GM18868 (cell line): ENCODE measurements around the gene KAT6B.

Experiments
- ATAC-seq: cut with Tn5 transposase; IDR thresholded peaks from one replicate; pipeline ENCODE4 v1.9.1; 2021; ENCODE audit warnings: mild to moderate bottlenecking, moderate library complexity; ENCODE audit not compliant: unreplicated experiment

Gene KAT6B

GRCh38 chr10:75008952-75009351 is 182.6 kb downstream of the KAT6B start:
- no peak for ATAC-seq

- ATAC-seq = no peak
Observed at GRCh38 chr10:75009426-75009825, 183.0 kb downstream of the KAT6B start.

DNA sequence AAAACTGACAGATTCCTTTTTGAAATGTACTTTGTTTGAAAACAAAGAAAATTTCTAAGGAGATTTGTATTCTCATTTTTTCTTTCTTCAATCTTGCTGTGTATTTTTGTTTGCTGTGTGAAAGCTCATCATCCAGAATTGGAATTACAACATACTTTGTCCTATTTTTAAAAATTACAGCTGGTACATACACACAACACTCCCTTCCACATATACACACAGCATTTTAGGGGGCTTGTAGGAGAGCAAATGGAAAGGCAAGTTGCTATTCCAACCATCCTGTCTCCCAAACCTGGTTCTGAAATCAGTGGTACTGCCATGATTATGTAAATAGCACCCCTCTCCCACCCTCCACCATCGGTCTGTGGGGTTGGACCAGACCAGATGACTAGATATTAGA is 184.0 kb downstream of the KAT6B start:
- ATAC-seq = no peak

- no peak for ATAC-seq
Observed at GRCh38 chr10:75011221-75011620, 184.8 kb downstream of the KAT6B start.

DNA sequence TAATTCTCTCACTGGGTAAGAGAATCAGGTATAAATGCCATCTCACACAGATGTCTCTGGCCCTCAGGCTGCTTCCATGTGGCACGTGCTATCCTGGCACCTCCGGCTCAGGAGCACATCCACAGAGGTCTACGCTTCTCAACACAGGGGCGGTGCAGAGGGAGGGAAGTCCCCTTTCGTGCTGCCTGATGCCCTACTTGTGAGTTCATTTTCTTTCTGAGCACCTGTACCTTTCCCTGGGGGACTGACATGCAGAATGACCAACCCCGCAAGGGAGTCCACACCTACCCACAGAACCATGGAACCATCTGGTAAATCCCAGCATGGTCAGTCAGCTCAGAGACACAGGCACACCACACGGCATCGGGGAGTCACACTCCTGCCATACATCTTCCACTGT is 186.1 kb downstream of the KAT6B start:
- peak; percentile 40 for ATAC-seq

DNA sequence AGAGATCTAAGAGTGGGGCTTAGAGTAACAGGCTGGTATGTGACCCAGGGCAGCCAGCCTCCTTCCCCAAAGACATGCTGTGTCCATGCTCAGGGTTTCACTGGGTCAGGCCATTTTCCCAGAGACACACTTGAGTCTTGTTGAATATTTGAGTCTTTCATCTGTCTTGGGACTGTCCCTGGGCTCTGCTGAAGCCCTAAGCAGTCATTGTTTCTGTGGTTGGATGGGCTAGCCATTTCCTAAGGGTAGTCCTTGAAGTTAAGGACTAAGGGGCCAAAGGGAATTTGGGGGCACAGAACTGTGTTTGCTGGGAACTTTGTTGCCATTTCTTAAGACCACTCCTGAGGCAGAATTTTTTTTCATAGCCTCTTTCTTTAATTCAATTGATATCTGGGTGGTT is 186.6 kb downstream of the KAT6B start:
- no peak for ATAC-seq

DNA sequence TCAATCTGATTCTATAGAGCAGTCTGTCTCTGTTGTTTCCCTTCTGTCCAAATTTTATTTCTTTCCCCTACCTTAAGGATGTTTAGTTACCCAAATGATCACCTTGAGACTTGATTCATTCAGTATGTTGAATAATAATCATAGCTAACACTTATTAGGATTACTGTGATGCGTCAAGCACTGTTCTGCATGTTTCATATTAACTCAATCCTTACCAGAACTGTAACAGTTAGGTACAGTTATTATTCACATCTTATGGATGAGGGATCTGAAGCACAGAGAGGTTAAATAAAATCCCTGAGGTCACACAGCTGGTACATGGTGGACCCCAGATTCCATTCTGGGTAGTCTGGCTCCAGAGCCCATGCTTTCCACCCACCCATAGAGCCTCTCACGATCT is 187.1 kb downstream of the KAT6B start:
- no peak for ATAC-seq

- no peak for ATAC-seq
Observed at GRCh38 chr10:75014516-75015230, 188.3 kb downstream of the KAT6B start.

- no peak for ATAC-seq
Observed at GRCh38 chr10:75015442-75015841, 189.0 kb downstream of the KAT6B start.

DNA sequence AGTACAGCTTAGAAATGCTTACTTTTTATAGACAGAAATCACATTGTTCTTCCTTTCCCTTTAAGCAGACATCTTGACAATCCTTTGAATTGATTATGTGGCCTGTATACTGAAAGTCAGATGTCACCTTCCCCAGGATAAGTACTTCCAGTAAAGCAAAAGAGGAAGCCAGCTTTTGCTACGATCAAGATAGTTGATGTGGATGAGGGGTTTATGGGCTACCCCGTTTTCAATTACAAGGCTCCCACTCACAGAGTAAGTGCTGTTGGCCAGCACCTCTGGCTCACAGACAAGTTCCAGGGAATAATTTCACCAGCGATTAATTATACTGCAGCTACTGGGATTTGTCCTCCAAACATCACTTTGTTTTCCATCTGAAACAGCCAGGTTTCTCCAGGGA is 189.9 kb downstream of the KAT6B start:
- ATAC-seq = no peak

- no peak for ATAC-seq
Observed at GRCh38 chr10:75018251-75018650, 191.9 kb downstream of the KAT6B start.

DNA sequence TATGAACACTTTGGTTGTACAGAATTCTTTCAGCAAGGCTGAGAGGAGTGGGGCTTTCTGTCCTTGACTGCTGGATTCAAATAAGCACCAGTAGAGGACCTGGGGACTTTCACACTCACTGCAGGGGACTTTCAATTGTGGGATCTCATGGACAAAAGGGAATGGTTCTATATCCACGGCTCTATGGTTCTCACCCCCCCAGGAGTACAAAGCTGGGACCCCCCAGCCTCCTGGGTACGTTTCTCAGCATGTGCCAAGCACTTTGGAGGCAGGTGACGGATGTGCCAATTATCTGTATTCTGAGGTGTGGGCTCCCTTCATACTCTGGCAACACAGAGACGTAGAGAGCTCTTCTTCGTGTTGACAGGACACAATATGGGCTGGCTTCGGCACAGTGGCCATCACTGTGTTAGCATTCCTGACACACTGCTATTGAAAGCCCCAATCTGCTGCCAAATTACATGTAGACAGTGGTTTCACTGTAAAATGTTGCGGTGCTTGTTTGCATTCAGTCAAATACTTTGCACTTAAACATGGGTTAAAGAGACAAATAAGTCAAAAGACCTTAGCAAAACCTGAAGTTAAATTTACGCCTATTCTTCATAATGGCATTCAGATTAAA is 192.4 kb downstream of the KAT6B start:
- ATAC-seq = no peak

- no peak for ATAC-seq
Observed at GRCh38 chr10:75019370-75019769, 193.0 kb downstream of the KAT6B start.

GRCh38 chr10:75020168-75020567 is 193.8 kb downstream of the KAT6B start:
- ATAC-seq = no peak

DNA sequence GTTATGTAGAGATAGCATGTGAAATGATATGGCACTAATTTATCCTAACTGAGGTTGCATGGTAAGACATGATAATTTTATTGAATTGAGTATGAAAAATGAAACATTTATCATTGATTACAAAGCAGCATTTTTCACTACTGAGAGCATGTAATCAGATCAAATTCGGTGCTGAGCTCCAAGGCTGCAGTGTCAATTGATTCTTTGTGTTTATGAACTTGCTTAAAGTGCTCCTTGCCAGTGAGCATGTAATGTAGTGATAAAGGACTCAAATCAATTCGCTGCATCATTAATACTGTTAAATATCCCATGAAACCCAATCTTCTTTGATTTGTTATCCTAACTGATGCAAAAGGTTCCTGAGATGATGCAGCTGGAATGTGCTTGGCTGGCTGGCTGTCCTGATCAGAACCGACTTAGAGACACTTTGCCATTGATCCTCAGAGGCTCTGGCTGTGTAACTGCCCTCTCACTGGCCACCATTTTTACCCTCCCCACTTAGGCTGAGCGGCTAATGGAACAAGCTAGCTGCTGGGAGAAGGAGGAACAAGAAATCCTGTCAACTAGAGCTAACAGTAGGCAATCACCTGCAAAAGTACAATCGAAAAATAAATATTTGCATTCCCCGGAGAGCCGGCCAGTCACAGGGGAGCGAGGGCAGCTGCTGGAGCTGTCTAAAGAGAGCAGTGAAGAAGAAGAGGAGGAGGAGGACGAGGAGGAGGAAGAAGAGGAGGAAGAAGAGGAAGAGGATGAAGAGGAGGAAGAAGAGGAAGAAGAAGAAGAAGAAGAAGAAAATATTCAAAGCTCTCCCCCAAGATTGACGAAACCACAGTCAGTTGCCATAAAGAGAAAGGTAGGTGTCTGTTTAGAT is 195.2 kb downstream of the KAT6B start:
- no peak for ATAC-seq

DNA sequence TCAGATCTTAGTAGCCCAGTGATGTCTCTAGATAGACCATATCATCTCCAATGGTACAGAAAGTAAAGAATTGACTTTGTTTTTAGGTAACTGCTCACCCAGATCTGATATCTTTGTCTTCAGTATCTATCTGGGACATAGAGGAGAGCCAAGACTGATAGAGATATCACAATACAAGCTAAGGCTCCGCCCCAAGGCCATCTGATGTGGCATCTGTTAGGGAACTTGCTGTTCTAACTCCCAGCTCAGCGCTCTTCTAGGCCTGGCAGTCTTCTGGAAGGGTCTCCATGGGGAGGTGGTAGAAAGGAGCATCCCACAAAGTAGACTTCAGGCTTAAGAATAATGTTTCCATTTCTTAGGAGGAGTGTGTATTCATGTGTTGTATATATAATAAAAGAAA is 196.7 kb downstream of the KAT6B start:
- no peak for ATAC-seq

- no peak for ATAC-seq
Observed at GRCh38 chr10:75024971-75025523, 198.6 kb downstream of the KAT6B start.

- no peak for ATAC-seq
Observed at GRCh38 chr10:75028049-75028448, 201.6 kb downstream of the KAT6B start.

GRCh38 chr10:75028748-75029147 is 202.3 kb downstream of the KAT6B start:
- no peak for ATAC-seq

GRCh38 chr10:75029420-75029819 is 203.0 kb downstream of the KAT6B start:
- ATAC-seq = no peak

- ATAC-seq = no peak
Observed at GRCh38 chr10:75029857-75030256, 203.5 kb downstream of the KAT6B start.

DNA sequence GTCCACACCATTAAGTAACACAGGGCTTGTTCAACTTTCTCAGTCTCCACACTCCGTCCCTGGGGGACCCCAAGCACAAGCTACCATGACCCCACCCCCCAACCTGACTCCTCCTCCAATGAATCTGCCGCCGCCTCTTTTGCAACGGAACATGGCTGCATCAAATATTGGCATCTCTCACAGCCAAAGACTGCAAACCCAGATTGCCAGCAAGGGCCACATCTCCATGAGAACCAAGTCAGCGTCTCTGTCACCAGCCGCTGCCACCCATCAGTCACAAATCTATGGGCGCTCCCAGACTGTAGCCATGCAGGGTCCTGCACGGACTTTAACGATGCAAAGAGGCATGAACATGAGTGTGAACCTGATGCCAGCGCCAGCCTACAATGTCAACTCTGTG is 204.0 kb downstream of the KAT6B start:
- no peak for ATAC-seq
